Measurements from ENCODE around the gene ERC2.

DNA sequence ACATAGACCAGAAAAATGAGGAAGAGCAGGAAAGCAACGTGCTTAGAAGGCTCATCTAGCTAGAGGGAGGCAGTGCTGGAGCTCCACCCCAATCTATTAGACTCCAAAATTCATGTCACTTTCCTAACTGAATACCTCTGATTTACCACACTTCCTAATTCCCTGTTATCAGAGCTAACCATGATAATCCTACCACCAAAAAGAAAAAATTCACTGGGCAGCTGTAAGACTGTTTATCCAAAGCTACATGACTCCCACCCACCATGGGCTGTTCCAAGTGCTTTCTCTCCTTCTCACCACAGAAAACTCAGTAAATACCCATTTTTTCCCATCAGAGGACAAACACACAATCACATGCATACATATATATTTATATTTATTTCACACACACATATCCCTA, 501.7 kb downstream of the ERC2 start:
- TF ChIP-seq, protein P1, sequence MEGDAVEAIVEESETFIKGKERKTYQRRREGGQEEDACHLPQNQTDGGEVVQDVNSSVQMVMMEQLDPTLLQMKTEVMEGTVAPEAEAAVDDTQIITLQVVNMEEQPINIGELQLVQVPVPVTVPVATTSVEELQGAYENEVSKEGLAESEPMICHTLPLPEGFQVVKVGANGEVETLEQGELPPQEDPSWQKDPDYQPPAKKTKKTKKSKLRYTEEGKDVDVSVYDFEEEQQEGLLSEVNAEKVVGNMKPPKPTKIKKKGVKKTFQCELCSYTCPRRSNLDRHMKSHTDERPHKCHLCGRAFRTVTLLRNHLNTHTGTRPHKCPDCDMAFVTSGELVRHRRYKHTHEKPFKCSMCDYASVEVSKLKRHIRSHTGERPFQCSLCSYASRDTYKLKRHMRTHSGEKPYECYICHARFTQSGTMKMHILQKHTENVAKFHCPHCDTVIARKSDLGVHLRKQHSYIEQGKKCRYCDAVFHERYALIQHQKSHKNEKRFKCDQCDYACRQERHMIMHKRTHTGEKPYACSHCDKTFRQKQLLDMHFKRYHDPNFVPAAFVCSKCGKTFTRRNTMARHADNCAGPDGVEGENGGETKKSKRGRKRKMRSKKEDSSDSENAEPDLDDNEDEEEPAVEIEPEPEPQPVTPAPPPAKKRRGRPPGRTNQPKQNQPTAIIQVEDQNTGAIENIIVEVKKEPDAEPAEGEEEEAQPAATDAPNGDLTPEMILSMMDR (IDR thresholded peaks at IDR 0.05; ENCODE audit: control extremely low read depth in 1 of 3, insufficient read depth in 1 of 3, low read depth in 1 of 3, low read length in 3 of 3): no peak
- no peak for TF ChIP-seq TAF1 (IDR thresholded peaks at IDR 0.05; ENCODE audit: low read depth, low read length)

Measured in H1 (cell line).